Skin of body (tissue), 2 donors: ENCODE results near the gene MAST4. TPM values are rescaled to one million over a fixed set of nuclear protein-coding genes. Genes with fewer than 3 reads are reported as not detected.

Source experiments
- DNase-seq: peaks from one replicate; lab custom pipeline; 2025; lab: John Stamatoyannopoulos, UW
- total RNA-seq: library from RNA; depleted of rRNA; stranded (reverse); fragments of >200 nt; gene quantifications from one replicate; pipeline ENCODE4 v1.2.3, GENCODE V29; 2014

The MAST4 gene
- total RNA-seq, 1 donor from 2014 or later: 39.6 TPM

DNA sequence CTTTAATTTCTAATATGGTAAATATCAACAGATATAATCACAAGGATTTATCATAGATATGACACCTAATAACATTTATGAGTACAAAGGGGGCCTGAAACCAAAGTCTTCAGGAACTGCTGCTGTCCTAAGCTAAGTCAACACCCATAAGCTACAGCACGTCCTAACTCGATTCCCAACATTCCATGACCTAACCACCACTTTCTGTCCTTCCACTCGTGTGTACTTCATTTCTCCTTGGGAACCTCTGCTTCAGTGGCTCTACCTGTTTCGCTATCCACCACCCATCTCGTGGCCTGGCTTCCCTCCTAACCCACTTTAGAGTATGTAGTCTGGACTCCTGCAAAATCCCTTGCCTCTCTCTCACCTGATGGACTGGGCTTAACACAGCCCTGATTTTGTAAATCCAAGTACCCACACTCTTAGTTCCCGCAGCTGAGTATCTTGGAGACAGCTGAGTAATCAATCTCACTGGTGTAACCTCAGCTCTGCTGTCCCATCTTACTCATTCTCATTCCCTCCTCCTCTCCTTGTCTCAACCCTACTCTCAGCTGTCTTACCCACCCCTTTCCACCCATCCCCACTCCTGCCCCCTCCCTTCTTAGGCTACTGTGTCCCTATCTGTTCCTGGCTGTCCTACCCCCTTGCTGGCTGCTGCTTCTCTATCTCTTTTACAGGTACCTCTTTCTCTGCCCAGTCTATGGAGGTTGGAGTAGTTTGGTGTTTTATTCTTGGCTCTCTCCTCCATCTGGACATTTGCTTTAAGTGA lies 101.8 kb downstream of the MAST4 start:
- DNase-seq: no peak

DNA sequence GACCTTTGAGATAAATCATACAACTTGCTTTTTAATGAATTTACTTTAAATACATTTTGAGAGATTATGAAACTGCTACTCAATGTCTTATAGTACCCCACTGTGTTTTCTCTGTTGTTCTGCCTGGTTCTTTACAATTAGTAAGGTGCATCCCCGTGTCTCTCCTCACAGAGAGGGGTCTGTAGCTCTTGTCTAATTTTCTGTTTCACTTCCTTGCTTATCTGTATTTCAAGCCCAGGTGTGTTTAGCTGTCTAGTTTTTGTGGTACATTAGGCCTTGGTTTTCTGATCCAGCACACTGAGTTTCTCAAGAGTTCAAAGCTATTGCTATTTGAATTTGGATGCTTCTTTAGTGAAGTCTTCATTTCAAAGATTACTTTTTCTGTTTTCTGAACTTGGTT lies 105.1 kb downstream of the MAST4 start:
- no peak for DNase-seq

DNA sequence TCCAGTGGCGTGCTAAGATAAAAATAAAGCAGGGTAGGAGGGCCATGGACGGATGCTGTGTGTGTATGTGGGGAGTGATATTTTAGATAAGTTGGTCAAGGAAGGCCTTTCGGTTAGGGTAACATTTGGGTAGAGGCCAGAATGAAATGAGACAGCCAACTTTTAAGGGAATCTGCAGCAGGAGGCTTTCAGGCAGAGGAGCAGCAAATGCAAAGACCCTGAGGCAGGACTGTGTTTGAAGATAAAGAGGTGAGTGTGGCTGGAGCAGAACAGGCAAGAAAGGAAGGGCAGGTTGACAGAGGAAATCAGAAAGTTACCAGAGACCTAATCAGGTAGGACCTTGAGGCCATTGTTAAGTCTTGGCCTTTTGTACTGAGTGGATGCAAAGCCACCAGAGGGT lies 106.2 kb downstream of the MAST4 start:
- no peak for DNase-seq

- peak; percentile 3 for DNase-seq
Measured at GRCh38 chr5:66704790-66705425, 108.7 kb downstream of the MAST4 start.

GRCh38 chr5:66708368-66708767 lies 112.2 kb downstream of the MAST4 start:
- no peak for DNase-seq

- no peak for DNase-seq
Measured at GRCh38 chr5:66710557-66711088, 114.4 kb downstream of the MAST4 start.

DNA sequence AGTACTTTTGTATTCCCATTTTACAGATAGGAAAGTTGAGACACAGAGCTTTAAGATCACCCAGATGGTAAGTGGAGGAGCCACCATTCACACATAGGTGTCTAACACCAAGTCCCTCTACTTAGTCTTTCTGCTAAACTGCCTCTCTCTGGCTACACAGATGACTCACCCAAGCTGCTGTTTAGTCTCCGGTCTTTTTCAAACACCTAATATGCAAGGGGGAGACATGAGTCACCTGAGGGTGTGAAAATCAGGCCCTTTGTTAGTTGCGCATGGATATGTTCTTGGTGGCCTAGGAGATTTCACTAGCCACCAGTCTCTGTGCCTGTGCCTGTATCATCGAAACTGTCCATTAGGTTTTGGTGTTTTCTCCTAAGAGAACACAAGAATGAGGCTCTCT lies 117.8 kb downstream of the MAST4 start:
- no peak for DNase-seq

DNA sequence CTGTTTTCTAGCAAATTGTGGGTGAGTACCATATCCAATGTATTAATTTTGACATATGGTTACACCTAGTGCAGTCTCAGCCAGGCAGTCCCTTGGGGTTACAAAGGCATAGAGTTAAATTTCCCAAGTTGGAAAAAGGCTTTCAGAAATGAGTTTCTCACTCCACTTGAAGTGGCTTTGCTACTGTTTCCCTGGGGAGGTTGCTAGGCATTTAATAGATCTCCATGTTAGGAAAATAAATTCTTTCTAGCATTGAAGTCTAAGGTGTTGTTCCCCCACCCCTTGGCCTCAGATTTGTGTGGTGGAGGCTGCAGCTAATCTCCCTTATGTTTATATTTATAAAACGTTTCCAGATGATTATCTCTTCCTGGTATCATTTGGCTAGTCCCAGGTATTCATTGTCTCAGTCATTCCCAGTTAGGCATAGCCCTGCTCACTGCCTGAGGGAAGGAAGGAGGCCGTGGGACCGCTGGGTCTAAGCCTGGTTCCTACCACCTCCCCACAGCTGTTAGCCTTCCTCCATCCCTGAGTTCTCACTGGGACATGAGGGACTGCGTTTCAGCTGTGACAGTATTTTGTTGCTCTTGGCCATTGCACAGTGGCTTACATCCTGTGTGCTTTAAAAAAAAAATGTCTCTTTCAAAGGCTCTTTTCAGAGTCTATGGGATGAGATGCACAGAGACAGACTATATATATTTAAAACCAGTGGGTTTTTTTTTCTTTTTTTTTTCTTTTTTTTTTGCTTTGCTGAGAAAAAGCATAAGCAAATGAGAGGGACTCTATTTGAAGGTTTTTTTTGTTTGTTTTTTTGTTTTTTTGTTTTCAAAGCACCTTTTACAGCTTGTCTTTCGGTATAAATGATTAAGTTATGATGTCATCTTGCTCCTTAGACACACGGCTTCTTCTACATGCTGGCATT lies 121.5 kb downstream of the MAST4 start:
- no peak for DNase-seq

- no peak for DNase-seq
Measured at GRCh38 chr5:66718374-66719002, 122.3 kb downstream of the MAST4 start.

DNA sequence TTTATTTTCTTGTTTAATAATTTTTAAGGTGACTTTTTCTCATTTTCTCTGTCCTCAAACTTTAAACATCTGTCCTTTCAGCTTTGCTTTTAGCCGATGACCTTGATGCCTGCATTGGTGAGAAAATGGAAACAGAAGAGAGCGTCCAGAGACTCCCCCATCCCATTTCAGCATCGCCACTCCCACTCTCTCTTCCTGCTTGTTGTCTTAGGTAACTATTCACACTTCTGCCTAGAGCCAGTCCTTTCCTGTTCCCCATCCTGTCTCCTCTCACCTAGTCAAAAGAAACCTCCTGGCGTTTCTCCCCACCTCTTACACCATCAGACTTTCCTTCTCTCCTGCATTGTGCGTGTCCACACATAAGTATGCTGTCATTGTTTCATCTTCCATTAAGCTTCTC lies 124.6 kb downstream of the MAST4 start:
- DNase-seq: no peak

GRCh38 chr5:66722686-66723085 lies 126.5 kb downstream of the MAST4 start:
- no peak for DNase-seq

GRCh38 chr5:66724349-66725139 lies 128.4 kb downstream of the MAST4 start:
- DNase-seq: no peak

DNA sequence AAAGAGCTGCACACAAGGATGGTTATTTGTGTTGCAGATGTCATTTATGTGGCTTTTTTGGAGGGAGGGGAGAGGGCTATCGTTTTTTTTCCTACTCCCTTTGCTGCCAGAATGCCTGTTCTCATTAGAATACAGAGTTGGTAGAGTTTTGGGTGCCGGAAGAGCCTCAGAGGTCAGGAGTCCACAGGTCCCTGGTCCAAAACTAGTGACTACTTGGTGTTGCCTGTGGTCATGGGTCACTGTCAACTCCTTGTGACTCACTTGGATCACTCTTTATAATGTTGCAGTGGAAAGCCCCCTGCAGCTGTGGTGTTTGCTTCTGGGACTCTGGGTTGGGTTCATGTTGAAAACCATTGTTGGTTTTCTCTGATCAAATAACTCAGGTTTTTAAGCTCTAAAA lies 131.4 kb downstream of the MAST4 start:
- no peak for DNase-seq

- no peak for DNase-seq
Measured at GRCh38 chr5:66728049-66728448, 131.9 kb downstream of the MAST4 start.

- no peak for DNase-seq
Measured at GRCh38 chr5:66737096-66737495, 140.9 kb downstream of the MAST4 start.

- DNase-seq: no peak
Measured at GRCh38 chr5:66738136-66738535, 141.9 kb downstream of the MAST4 start.

GRCh38 chr5:66739021-66739420 lies 142.8 kb downstream of the MAST4 start:
- no peak for DNase-seq

DNA sequence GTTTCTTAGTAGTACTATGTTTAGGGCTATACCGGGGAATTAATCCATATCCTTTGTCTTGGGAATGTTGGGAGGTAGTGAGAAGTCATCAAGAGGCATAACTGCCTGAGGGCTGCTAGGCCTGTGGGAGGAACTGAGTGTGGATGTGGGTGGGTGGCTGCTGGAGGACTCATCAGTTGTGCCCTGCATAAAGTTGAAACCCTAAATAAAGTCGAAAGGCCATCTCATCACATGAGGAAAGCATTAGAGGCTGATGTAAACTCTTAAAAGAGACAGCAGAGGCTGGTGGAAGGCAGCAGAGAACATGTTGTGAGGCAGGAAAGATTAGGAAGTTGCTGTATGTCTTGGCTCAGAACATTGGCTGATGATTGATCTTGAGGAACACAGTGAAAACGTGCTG lies 143.8 kb downstream of the MAST4 start:
- DNase-seq: no peak

- no peak for DNase-seq
Measured at GRCh38 chr5:66741394-66741793, 145.2 kb downstream of the MAST4 start.

DNA sequence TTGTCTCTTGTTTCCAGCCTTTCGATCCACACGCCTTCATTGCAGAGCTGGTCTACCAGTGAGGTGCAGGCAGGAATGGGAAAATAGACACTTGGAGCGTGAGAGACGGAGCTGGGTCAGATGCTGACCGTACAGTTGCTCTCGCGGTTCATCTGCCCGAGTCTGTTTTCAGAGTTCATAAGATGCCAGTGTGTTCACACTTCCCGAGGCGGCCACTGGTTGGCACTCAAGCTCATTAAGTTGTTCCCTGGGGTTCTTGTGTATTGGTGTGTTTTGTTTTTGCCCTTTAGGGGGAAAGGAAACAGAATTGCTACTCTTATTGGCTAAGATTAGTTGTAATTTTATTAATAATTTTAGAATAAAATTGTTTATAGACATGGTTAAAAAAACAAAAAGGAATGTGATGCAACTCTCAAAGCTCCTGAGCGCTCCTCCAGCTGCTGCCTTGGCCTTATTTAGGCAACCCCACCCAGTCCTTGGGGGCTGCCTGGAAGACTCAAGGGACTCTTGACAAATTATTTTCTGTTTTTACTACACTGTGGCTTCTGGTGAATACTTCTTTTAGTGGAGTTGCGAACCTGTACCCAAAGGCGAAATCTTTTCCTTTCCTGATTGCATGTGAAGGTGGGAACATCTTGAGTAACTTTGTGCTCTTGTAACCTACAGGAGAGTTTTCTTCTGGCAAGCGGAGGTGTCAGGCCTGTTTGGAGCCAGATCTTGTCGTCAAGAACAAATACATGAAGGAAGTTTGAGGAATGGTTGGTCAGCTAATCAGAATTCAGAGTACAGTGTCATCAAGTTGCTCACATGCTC lies 146.1 kb downstream of the MAST4 start:
- DNase-seq: no peak
